ENCODE results near the gene GREB1L.

The GREB1L gene

GRCh38 chr18:21267400-21267799, 25.4 kb downstream of the GREB1L start:
- H3K9ac ChIP-seq (ENCODE audit: low read length): no peak overlapping the region
- no peak overlapping the region for H4K12ac ChIP-seq (ENCODE audit: low read depth, low read length)
- no CpG with 5 or more reads among the region's 2 CpGs for WGBS (ENCODE audit: extremely low coverage, insufficient coverage, insufficient read length)

GRCh38 chr18:21269349-21269748, 27.3 kb downstream of the GREB1L start:
- Histone ChIP-seq H3K4me1 (ENCODE audit: control insufficient read depth in 1 of 2, insufficient read depth in 2 of 2, low read length in 2 of 2) (peaks cover 9 to 22% of the 10 kb centered on the region in 2 experiments), H3K9me3 (ENCODE audit: insufficient read depth, low read depth, low read length) (no peaks in the 10 kb centered on the region)
- no CpG with 5 or more reads among the region's 1 CpG for WGBS (ENCODE audit: extremely low coverage, insufficient coverage, insufficient read length)

More at GRCh38 chr18:21267400-21267799, 25.4 kb downstream of the GREB1L start:
- Histone ChIP-seq H2AFZ (ENCODE audit: insufficient read depth, low read length, poor library complexity) (no peak overlapping the region), H2BK12ac (ENCODE audit: low read length) (no peak overlapping the region), H4K91ac (ENCODE audit: low read depth, low read length) (peak overlapping the region; percentile 72), H3K79me1 (ENCODE audit: low read length) (peaks cover 10% of the 10 kb centered on the region), H3K23ac (ENCODE audit: low read length) (no peak overlapping the region), H3K4ac (ENCODE audit: low read depth, low read length) (no peak overlapping the region), H4K8ac (ENCODE audit: low read depth, low read length) (no peak overlapping the region), H3K4me1 (ENCODE audit: control insufficient read depth in 1 of 2, insufficient read depth in 2 of 2, low read length in 2 of 2) (peaks cover 9 to 25% of the 10 kb centered on the region in 2 experiments), H3K4me3 (ENCODE audit: low read depth, low read length) (no peak overlapping the region), H2AK5ac (ENCODE audit: low read length) (no peak overlapping the region), H3K79me2 (ENCODE audit: control insufficient read depth, insufficient read depth, low read length, poor library complexity) (peaks cover 2% of the 10 kb centered on the region), H3K14ac (ENCODE audit: low read length) (no peak overlapping the region), H3K36me3 (ENCODE audit: control insufficient read depth in 1 of 2, insufficient read depth in 2 of 2, low read length in 2 of 2) (no peaks in the 10 kb centered on the region), H3K27me3 (ENCODE audit: insufficient read depth, low read length) (no peaks in the 10 kb centered on the region), H3K4me2 (ENCODE audit: low read length) (no peak overlapping the region), H2BK5ac (ENCODE audit: low read depth, low read length, poor library complexity) (no peak overlapping the region), H3K27ac (ENCODE audit: low read depth, low read length) (no peak overlapping the region), H3K9me3 (ENCODE audit: insufficient read depth, low read depth, low read length) (no peaks in the 10 kb centered on the region), H3K18ac (ENCODE audit: low read length) (no peak overlapping the region), H2BK120ac (ENCODE audit: insufficient read depth, low read length, poor library complexity) (no peak overlapping the region)
- no peak for DNase-seq

GRCh38 chr18:21270453-21270852, 28.4 kb downstream of the GREB1L start:
- no peak overlapping the region for H4K91ac ChIP-seq (ENCODE audit: low read depth, low read length)
- H3K4ac ChIP-seq (ENCODE audit: low read depth, low read length): peak overlapping the region; percentile 83
- no peak for DNase-seq
- H3K4me2 ChIP-seq (ENCODE audit: low read length): no peak overlapping the region
- H3K27ac ChIP-seq (ENCODE audit: low read depth, low read length): no peak overlapping the region
- no peak overlapping the region for H3K23ac ChIP-seq (ENCODE audit: low read length)
- peaks cover 10% of the 10 kb centered on the region for H3K79me1 ChIP-seq (ENCODE audit: low read length)
- no peak overlapping the region for H2BK5ac ChIP-seq (ENCODE audit: low read depth, low read length, poor library complexity)
- H2AK5ac ChIP-seq (ENCODE audit: low read length): peak overlapping the region; percentile 9
- H3K18ac ChIP-seq (ENCODE audit: low read length): no peak overlapping the region
- H2BK12ac ChIP-seq (ENCODE audit: low read length): no peak overlapping the region
- H3K9ac ChIP-seq (ENCODE audit: low read length): no peak overlapping the region
- no peak overlapping the region for H3K14ac ChIP-seq (ENCODE audit: low read length)
- peaks cover 9 to 22% of the 10 kb centered on the region in 2 experiments for H3K4me1 ChIP-seq (ENCODE audit: control insufficient read depth in 1 of 2, insufficient read depth in 2 of 2, low read length in 2 of 2)
- H3K79me2 ChIP-seq (ENCODE audit: control insufficient read depth, insufficient read depth, low read length, poor library complexity): peaks cover 2% of the 10 kb centered on the region
- H3K4me3 ChIP-seq (ENCODE audit: low read depth, low read length): no peak overlapping the region
- no peak overlapping the region for H4K8ac ChIP-seq (ENCODE audit: low read depth, low read length)
- H4K12ac ChIP-seq (ENCODE audit: low read depth, low read length): no peak overlapping the region
- no CpG with 5 or more reads among the region's 3 CpGs for WGBS (ENCODE audit: extremely low coverage, insufficient coverage, insufficient read length)
- H2AFZ ChIP-seq (ENCODE audit: insufficient read depth, low read length, poor library complexity): no peak overlapping the region
- peaks cover 3 to 4% of the 10 kb centered on the region in 2 experiments for H3K36me3 ChIP-seq (ENCODE audit: control insufficient read depth in 1 of 2, insufficient read depth in 2 of 2, low read length in 2 of 2)
- H3K27me3 ChIP-seq (ENCODE audit: insufficient read depth, low read length): no peaks in the 10 kb centered on the region
- no peaks in the 10 kb centered on the region for H3K9me3 ChIP-seq (ENCODE audit: insufficient read depth, low read depth, low read length)
- no peak overlapping the region for H2BK120ac ChIP-seq (ENCODE audit: insufficient read depth, low read length, poor library complexity)

More at GRCh38 chr18:21269349-21269748, 27.3 kb downstream of the GREB1L start:
- Histone ChIP-seq H4K8ac (ENCODE audit: low read depth, low read length) (no peak overlapping the region), H3K36me3 (ENCODE audit: control insufficient read depth in 1 of 2, insufficient read depth in 2 of 2, low read length in 2 of 2) (peaks cover 1% of the 10 kb centered on the region in 2 experiments), H2BK12ac (ENCODE audit: low read length) (no peak overlapping the region), H3K27ac (ENCODE audit: low read depth, low read length) (no peak overlapping the region), H3K27me3 (ENCODE audit: insufficient read depth, low read length) (no peaks in the 10 kb centered on the region), H2BK120ac (ENCODE audit: insufficient read depth, low read length, poor library complexity) (no peak overlapping the region), H3K79me1 (ENCODE audit: low read length) (peaks cover 10% of the 10 kb centered on the region), H3K4me2 (ENCODE audit: low read length) (no peak overlapping the region), H3K18ac (ENCODE audit: low read length) (no peak overlapping the region), H3K23ac (ENCODE audit: low read length) (no peak overlapping the region), H4K91ac (ENCODE audit: low read depth, low read length) (no peak overlapping the region), H3K4ac (ENCODE audit: low read depth, low read length) (no peak overlapping the region), H4K12ac (ENCODE audit: low read depth, low read length) (no peak overlapping the region), H2BK5ac (ENCODE audit: low read depth, low read length, poor library complexity) (no peak overlapping the region), H2AK5ac (ENCODE audit: low read length) (no peak overlapping the region), H3K14ac (ENCODE audit: low read length) (no peak overlapping the region), H3K79me2 (ENCODE audit: control insufficient read depth, insufficient read depth, low read length, poor library complexity) (peaks cover 2% of the 10 kb centered on the region), H2AFZ (ENCODE audit: insufficient read depth, low read length, poor library complexity) (no peak overlapping the region), H3K4me3 (ENCODE audit: low read depth, low read length) (no peak overlapping the region), H3K9ac (ENCODE audit: low read length) (no peak overlapping the region)
- DNase-seq: no peak

GRCh38 chr18:21272016-21272579, 30.1 kb downstream of the GREB1L start:
- Histone ChIP-seq H3K14ac (ENCODE audit: low read length) (no peak overlapping the region), H3K27ac (ENCODE audit: low read depth, low read length) (no peak overlapping the region), H4K8ac (ENCODE audit: low read depth, low read length) (no peak overlapping the region), H3K79me2 (ENCODE audit: control insufficient read depth, insufficient read depth, low read length, poor library complexity) (peaks cover 2% of the 10 kb centered on the region), H3K79me1 (ENCODE audit: low read length) (peaks cover 6% of the 10 kb centered on the region), H3K9ac (ENCODE audit: low read length) (no peak overlapping the region), H3K4me1 (ENCODE audit: control insufficient read depth in 1 of 2, insufficient read depth in 2 of 2, low read length in 2 of 2) (peaks cover 5 to 15% of the 10 kb centered on the region in 2 experiments), H3K4ac (ENCODE audit: low read depth, low read length) (no peak overlapping the region), H3K27me3 (ENCODE audit: insufficient read depth, low read length) (no peaks in the 10 kb centered on the region), H3K4me3 (ENCODE audit: low read depth, low read length) (no peak overlapping the region), H2BK120ac (ENCODE audit: insufficient read depth, low read length, poor library complexity) (no peak overlapping the region), H3K4me2 (ENCODE audit: low read length) (no peak overlapping the region), H2AK5ac (ENCODE audit: low read length) (no peak overlapping the region), H3K18ac (ENCODE audit: low read length) (no peak overlapping the region), H2BK12ac (ENCODE audit: low read length) (no peak overlapping the region), H2BK5ac (ENCODE audit: low read depth, low read length, poor library complexity) (no peak overlapping the region), H3K23ac (ENCODE audit: low read length) (no peak overlapping the region), H4K12ac (ENCODE audit: low read depth, low read length) (no peak overlapping the region), H3K9me3 (ENCODE audit: insufficient read depth, low read depth, low read length) (no peaks in the 10 kb centered on the region), H3K36me3 (ENCODE audit: control insufficient read depth in 1 of 2, insufficient read depth in 2 of 2, low read length in 2 of 2) (peaks cover 4 to 9% of the 10 kb centered on the region in 2 experiments), H2AFZ (ENCODE audit: insufficient read depth, low read length, poor library complexity) (no peak overlapping the region), H4K91ac (ENCODE audit: low read depth, low read length) (no peak overlapping the region)
- WGBS (ENCODE audit: extremely low coverage, insufficient coverage, insufficient read length): no CpG with 5 or more reads among the region's 4 CpGs
- DNase-seq: peak in 1 of 2 donors; percentile 42

Data from trophoblast cell (in vitro differentiated cells and primary cell).